Activated effector memory CD4-positive, alpha-beta T cell treated with anti-CD3 and anti-CD28 coated beads, Interleukin-2, amount 50 U/mL, for 16 hours (primary cell): ENCODE data around the gene SMG5.
A peak's percentile ranks its signal among the peaks of the same experiment; 100 is the strongest.
"Not testable (repeated sequence)": the region's sequence is repeated elsewhere in the genome, so short reads cannot be mapped to it uniquely, and the experiment has no call there.

Experiments
- DNase-seq: peaks from one replicate; pipeline ENCODE4 v3.0.0-alpha.2; 2020

Gene SMG5, protein sequence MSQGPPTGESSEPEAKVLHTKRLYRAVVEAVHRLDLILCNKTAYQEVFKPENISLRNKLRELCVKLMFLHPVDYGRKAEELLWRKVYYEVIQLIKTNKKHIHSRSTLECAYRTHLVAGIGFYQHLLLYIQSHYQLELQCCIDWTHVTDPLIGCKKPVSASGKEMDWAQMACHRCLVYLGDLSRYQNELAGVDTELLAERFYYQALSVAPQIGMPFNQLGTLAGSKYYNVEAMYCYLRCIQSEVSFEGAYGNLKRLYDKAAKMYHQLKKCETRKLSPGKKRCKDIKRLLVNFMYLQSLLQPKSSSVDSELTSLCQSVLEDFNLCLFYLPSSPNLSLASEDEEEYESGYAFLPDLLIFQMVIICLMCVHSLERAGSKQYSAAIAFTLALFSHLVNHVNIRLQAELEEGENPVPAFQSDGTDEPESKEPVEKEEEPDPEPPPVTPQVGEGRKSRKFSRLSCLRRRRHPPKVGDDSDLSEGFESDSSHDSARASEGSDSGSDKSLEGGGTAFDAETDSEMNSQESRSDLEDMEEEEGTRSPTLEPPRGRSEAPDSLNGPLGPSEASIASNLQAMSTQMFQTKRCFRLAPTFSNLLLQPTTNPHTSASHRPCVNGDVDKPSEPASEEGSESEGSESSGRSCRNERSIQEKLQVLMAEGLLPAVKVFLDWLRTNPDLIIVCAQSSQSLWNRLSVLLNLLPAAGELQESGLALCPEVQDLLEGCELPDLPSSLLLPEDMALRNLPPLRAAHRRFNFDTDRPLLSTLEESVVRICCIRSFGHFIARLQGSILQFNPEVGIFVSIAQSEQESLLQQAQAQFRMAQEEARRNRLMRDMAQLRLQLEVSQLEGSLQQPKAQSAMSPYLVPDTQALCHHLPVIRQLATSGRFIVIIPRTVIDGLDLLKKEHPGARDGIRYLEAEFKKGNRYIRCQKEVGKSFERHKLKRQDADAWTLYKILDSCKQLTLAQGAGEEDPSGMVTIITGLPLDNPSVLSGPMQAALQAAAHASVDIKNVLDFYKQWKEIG

GRCh38 chr1:156282479-156283222 lies at the start of gene SMG5:
SMG5 (minus strand) TSS chr1:156282825; CDS start chr1:156282680, 145 bp downstream.
- DNase-seq: peak; percentile 97

- not testable (repeated sequence) for DNase-seq
Measured at GRCh38 chr1:156323179-156323578, 40.6 kb upstream of the SMG5 start.

- DNase-seq: no peak
Measured at GRCh38 chr1:156320560-156320959, 37.9 kb upstream of the SMG5 start.

GRCh38 chr1:156319664-156320063 lies 37.0 kb upstream of the SMG5 start:
- DNase-seq: no peak

DNA sequence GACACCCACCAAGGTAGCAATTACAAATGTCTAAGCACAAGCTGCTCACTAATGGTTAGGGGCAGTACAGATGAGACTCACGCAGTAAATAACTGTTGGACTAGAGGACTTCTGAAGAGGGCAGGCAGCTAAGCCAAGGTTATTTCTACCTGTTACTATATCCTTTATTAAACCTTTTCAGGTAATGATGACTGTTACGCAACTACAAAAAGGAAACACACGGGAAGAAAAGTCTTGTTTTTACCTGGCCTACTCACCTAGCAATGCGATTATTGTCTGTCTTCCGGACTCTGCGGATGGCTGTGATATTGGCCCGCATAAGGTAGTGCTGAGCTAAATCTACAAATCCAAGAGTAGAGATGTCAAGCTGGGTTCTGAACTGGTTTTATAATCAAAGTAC lies 34.3 kb upstream of the SMG5 start:
- DNase-seq: no peak

GRCh38 chr1:156310962-156311361 lies 28.3 kb upstream of the SMG5 start:
- DNase-seq: no peak

- DNase-seq: no peak
Measured at GRCh38 chr1:156308078-156308477, 25.5 kb upstream of the SMG5 start.

DNA sequence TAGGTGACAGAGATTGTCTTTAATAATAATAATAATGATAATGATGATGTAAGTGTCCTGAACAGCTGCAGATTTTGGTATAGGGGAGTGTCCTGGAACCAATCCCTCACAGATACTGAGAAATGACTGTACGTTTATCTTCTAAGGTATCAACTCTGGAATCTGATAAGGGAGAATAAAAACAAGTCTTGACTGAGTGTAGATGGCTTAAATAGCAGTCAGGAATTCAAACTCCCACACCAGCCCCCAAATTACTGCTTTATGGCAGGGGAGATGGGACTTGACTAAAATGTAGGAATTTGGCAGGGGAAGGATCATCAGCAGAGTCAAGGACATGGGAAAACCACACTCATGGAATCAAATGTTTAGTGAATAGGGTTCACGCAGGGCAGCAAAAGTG lies 22.6 kb upstream of the SMG5 start:
- no peak for DNase-seq

DNA sequence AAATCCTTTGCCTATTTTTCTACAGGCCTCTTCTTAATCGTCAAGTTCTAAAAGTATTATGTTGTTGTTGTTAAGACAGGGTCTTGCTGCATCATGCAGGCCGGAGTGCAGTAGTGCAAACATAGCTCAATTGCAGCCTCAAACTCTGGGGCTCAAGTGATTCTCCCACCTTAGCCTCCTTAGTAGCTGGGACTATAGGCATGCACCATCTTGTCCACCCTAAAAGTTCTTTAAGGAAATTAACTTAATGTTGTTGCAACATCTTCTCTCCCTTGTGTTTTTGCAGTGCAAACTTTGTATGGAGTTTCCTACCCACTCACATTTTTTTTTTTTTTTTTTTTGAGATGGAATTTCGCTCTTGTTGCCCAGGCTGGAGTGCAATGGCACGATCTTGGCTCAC lies 20.6 kb upstream of the SMG5 start:
- DNase-seq: no peak

- DNase-seq: no peak
Measured at GRCh38 chr1:156298852-156299357, 16.3 kb upstream of the SMG5 start, which contains the start of gene VHLL. VHLL (minus strand) TSS chr1:156299307; CDS start chr1:156299189, 118 bp downstream.

GRCh38 chr1:156295391-156295947 lies 12.8 kb upstream of the SMG5 start, which contains the start of gene GLMP:
GLMP (minus strand) TSS chr1:156295679; CDS start chr1:156295645, 34 bp downstream.
- peak; percentile 85 for DNase-seq

DNA sequence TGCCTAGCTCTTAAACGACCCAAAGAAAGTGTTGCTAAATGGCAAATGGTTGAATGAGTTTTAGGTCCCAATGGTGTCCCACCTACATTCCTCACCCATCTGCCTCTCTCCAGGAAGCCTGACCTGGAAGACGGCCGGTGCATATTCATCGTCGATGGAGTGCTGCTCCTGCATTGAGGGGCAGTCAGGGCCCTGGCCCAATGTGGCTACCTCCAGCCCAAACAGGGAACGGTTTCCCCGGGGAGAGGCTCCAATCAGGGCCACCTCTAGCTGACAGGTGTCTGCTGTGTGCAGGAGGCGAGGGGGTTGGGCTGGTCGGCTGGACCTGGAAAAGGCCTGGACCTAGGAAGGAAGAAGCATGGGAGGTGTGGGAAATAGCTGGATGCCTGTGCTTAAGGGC lies 11.3 kb upstream of the SMG5 start:
- no peak for DNase-seq

GRCh38 chr1:156293098-156293434 lies 10.4 kb upstream of the SMG5 start:
- DNase-seq: no peak

- DNase-seq: no peak
Measured at GRCh38 chr1:156291226-156292061, 8.8 kb upstream of the SMG5 start.

DNA sequence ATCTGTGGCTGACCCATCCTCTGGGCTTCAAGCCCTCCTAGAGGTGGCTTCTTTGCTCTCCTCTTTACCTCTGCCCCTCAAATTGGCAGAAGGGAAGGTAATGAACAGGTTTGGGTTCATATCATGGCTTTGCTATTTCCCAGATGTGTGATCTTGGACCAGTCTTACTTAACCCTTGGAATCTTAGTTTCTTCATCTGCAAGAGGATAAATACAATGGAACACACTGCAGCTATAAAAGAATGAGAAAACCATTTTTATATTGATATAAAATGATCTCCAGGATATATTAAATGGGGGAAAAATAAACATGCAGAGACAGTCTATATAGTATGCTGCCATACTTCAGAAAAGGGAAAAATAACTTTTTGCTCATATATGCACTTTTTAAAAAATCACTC lies 7.2 kb upstream of the SMG5 start:
- no peak for DNase-seq

GRCh38 chr1:156286061-156286460 lies 3.4 kb upstream of the SMG5 start:
- no peak for DNase-seq

DNA sequence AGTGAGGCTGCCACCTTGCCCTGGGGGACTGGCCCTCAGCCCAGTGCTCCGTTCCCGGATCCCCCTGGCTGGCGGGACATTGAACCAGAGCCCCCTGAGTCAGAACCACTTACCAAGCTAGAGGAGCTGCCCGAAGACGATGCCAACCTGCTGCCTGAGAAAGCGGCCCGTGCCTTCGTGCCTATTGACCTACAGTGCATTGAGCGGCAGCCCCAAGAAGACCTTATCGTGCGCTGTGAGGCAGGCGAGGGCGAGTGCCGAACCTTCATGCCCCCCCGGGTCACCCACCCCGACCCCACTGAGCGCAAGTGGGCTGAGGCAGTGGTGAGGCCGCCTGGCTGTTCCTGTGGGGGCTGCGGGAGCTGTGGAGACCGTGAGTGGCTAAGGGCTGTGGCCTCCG lies 2.8 kb upstream of the SMG5 start:
- no peak for DNase-seq

- DNase-seq: no peak
Measured at GRCh38 chr1:156284757-156285156, 2.1 kb upstream of the SMG5 start.

GRCh38 chr1:156284112-156284511 lies 1.5 kb upstream of the SMG5 start, which contains the start of gene TMEM79:
TMEM79 (plus strand) TSS chr1:156284325; CDS start chr1:156285227, 902 bp downstream.
- DNase-seq: no peak

- DNase-seq: no peak
Measured at GRCh38 chr1:156283521-156283920, 896 bp upstream of the SMG5 start.
